Measurements from ENCODE around the gene CAMKV. TPM values are rescaled to one million over a fixed set of nuclear protein-coding genes. Genes with fewer than 3 reads are reported as not detected.

CAMKV gene
- total RNA-seq, 1 donor from 2014 or later, result 0.45 TPM

- H3K4me3 ChIP-seq (ENCODE audit: insufficient read depth, low read depth, low read length), result no peak overlapping the region
- H3K9me3 Mint-ChIP-seq (ENCODE audit: unreplicated experiment), result peaks cover 3% of the 10 kb centered on the region
- H3K9ac ChIP-seq (ENCODE audit: low read length), result no peak overlapping the region
- no peak overlapping the region for H3K27ac ChIP-seq (ENCODE audit: low read depth, low read length)
- DNase-seq (ENCODE audit: low read depth), result no peak
- H3K27me3 Mint-ChIP-seq (ENCODE audit: low read depth, unreplicated experiment), result peaks cover 14% of the 10 kb centered on the region
- no peaks in the 10 kb centered on the region for H3K27me3 ChIP-seq (ENCODE audit: insufficient read depth, low read length)
- H4K20me1 ChIP-seq (ENCODE audit: insufficient read depth, low read length), result no peaks in the 10 kb centered on the region
- no peak overlapping the region for H3K4me3 Mint-ChIP-seq (ENCODE audit: unreplicated experiment)
- no peak overlapping the region for H3K27ac Mint-ChIP-seq (ENCODE audit: unreplicated experiment)
- no peaks in the 10 kb centered on the region for H3K4me1 Mint-ChIP-seq (ENCODE audit: low read depth, unreplicated experiment)
- H3K79me2 ChIP-seq (ENCODE audit: insufficient read depth, low read length), result no peaks in the 10 kb centered on the region
- peaks cover 3% of the 10 kb centered on the region for H3K4me1 ChIP-seq (ENCODE audit: insufficient read depth, low read length)
- FAIRE-seq, result no peak
- H3K36me3 ChIP-seq (ENCODE audit: insufficient read depth, low read length), result no peaks in the 10 kb centered on the region
- no peak overlapping the region for H2AFZ ChIP-seq (ENCODE audit: low read depth, low read length)
- TF ChIP-seq CTCF (IDR thresholded peaks at IDR 0.05; ENCODE audit: insufficient read depth, low read depth, low read length), result no peak
- no peak for TF ChIP-seq EZH2 (IDR thresholded peaks at IDR 0.05; ENCODE audit: insufficient read depth, low read length)
- no peak overlapping the region for H3K4me2 ChIP-seq (ENCODE audit: low read length)
- H3K9me3 ChIP-seq (ENCODE audit: insufficient read depth, low read depth, low read length), result no peaks in the 10 kb centered on the region
- peaks cover 3% of the 10 kb centered on the region for H3K36me3 Mint-ChIP-seq (ENCODE audit: low read depth, unreplicated experiment)
Observed at GRCh38 chr3:49895791-49896190, 26.1 kb upstream of the CAMKV start.

- Mint-ChIP-seq H3K27me3 (ENCODE audit: low read depth, unreplicated experiment) (peaks cover 8% of the 10 kb centered on the region), H3K27ac (ENCODE audit: unreplicated experiment) (no peak overlapping the region)
Observed at GRCh38 chr3:49889296-49889695, 19.6 kb upstream of the CAMKV start.

More at GRCh38 chr3:49889296-49889695, 19.6 kb upstream of the CAMKV start:
- H3K27me3 ChIP-seq (ENCODE audit: insufficient read depth, low read length), result no peaks in the 10 kb centered on the region
- no peaks in the 10 kb centered on the region for H3K36me3 Mint-ChIP-seq (ENCODE audit: low read depth, unreplicated experiment)
- H4K20me1 ChIP-seq (ENCODE audit: insufficient read depth, low read length), result no peaks in the 10 kb centered on the region
- H3K36me3 ChIP-seq (ENCODE audit: insufficient read depth, low read length), result no peaks in the 10 kb centered on the region
- no peaks in the 10 kb centered on the region for H3K79me2 ChIP-seq (ENCODE audit: insufficient read depth, low read length)
- H3K9ac ChIP-seq (ENCODE audit: low read length), result no peak overlapping the region
- no peak overlapping the region for H3K27ac ChIP-seq (ENCODE audit: low read depth, low read length)
- no peaks in the 10 kb centered on the region for H3K9me3 Mint-ChIP-seq (ENCODE audit: unreplicated experiment)
- TF ChIP-seq EZH2 (IDR thresholded peaks at IDR 0.05; ENCODE audit: insufficient read depth, low read length), result no peak
- TF ChIP-seq CTCF (IDR thresholded peaks at IDR 0.05; ENCODE audit: insufficient read depth, low read depth, low read length), result no peak
- H3K4me3 ChIP-seq (ENCODE audit: insufficient read depth, low read depth, low read length), result no peak overlapping the region
- H3K9me3 ChIP-seq (ENCODE audit: insufficient read depth, low read depth, low read length), result no peaks in the 10 kb centered on the region
- no peak for DNase-seq (ENCODE audit: low read depth)
- H2AFZ ChIP-seq (ENCODE audit: low read depth, low read length), result no peak overlapping the region
- H3K4me3 Mint-ChIP-seq (ENCODE audit: unreplicated experiment), result no peak overlapping the region
- no peak for FAIRE-seq
- H3K4me1 Mint-ChIP-seq (ENCODE audit: low read depth, unreplicated experiment), result no peaks in the 10 kb centered on the region
- no peaks in the 10 kb centered on the region for H3K4me1 ChIP-seq (ENCODE audit: insufficient read depth, low read length)
- H3K4me2 ChIP-seq (ENCODE audit: low read length), result no peak overlapping the region

All from astrocyte (in vitro differentiated cells and primary cell).